Upper lobe of left lung (tissue), 4 donors: Measurements from ENCODE around the gene HPCAL1.

ENCODE experiments used
- EP300 ChIP-seq, 4 donors: sonication (generic); formaldehyde crosslinking; IDR thresholded peaks; one replicate each; pipeline ENCODE4 v1.5.1; 2017; ENCODE audit warnings: antibody characterized with exemption in 4 of 4, control low read depth in 2 of 4
- TF ChIP-seq, protein P1 (sequence below), 6 experiments: fragments of 450-650 bp in 4 of 6; fragments of 200-600 bp in 2 of 6; sonication (generic) in 2 of 6; IDR thresholded peaks; one replicate each; pipeline ENCODE4 v1.5.1; 2016 to 2019; ENCODE audit warnings: antibody characterized with exemption in 6 of 6

- TF ChIP-seq, protein P1, sequence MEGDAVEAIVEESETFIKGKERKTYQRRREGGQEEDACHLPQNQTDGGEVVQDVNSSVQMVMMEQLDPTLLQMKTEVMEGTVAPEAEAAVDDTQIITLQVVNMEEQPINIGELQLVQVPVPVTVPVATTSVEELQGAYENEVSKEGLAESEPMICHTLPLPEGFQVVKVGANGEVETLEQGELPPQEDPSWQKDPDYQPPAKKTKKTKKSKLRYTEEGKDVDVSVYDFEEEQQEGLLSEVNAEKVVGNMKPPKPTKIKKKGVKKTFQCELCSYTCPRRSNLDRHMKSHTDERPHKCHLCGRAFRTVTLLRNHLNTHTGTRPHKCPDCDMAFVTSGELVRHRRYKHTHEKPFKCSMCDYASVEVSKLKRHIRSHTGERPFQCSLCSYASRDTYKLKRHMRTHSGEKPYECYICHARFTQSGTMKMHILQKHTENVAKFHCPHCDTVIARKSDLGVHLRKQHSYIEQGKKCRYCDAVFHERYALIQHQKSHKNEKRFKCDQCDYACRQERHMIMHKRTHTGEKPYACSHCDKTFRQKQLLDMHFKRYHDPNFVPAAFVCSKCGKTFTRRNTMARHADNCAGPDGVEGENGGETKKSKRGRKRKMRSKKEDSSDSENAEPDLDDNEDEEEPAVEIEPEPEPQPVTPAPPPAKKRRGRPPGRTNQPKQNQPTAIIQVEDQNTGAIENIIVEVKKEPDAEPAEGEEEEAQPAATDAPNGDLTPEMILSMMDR (IDR thresholded peaks at IDR 0.05) = no peak
- TF ChIP-seq EP300 (IDR thresholded peaks at IDR 0.05) = no peak
Measured at GRCh38 chr2:10277293-10278028, 25.2 kb upstream of the HPCAL1 start.
